ENCODE measurements around the gene KIAA0319L. TPM values are rescaled to one million over a fixed set of nuclear protein-coding genes. Genes with fewer than 3 reads are reported as not detected.
"Not testable (repeated sequence)": the region's sequence is repeated elsewhere in the genome, so short reads cannot be mapped to it uniquely, and the experiment has no call there.

The KIAA0319L gene
- total and polyA plus RNA-seq, 2 experiments from 2014 or later = 27.2 to 75.1 TPM

GRCh38 chr1:35585281-35585680 is 28.1 kb upstream of the KIAA0319L start (continued):
- TF ChIP-seq ZNF462 (CRISPR knock-in tag; IDR thresholded peaks at IDR 0.05) = no peak

GRCh38 chr1:35581621-35582020 is 24.4 kb upstream of the KIAA0319L start:
- not testable (repeated sequence) for H3K79me2 ChIP-seq (replicated peaks; ENCODE audit: insufficient read depth); H4K20me1 ChIP-seq (replicated peaks; ENCODE audit: insufficient read depth); ATAC-seq; H3K36me3 Mint-ChIP-seq (ENCODE audit: low read depth); H3K4me3 Mint-ChIP-seq; H3K27ac ChIP-seq (ENCODE audit: low read depth); H3K36me3 ChIP-seq (ENCODE audit: insufficient read depth); H3K27ac Mint-ChIP-seq; H2AFZ ChIP-seq; H3K4me3 ChIP-seq; H3K9me3 Mint-ChIP-seq; H3K4me1 Mint-ChIP-seq; H3K4me2 ChIP-seq; H3F3A ChIP-seq (replicated peaks; ENCODE audit: low read depth); H3K9me2 ChIP-seq (ENCODE audit: insufficient read depth); DNase-seq (ENCODE audit: low spot score)
- peaks cover 10% of the 10 kb centered on the region for H3K4me1 ChIP-seq (ENCODE audit: insufficient read depth)
- peaks cover 37% of the 10 kb centered on the region for H3K27me3 Mint-ChIP-seq (ENCODE audit: insufficient read depth, low read depth, poor library complexity)
- peaks cover 35% of the 10 kb centered on the region for H3K27me3 ChIP-seq (ENCODE audit: insufficient read depth)

GRCh38 chr1:35580949-35581388 is 23.8 kb upstream of the KIAA0319L start:
- 0 out of 2 replicates have a peak, but pooled peaks cover 2% of the 10 kb centered on the region for H4K20me1 ChIP-seq (replicated peaks; ENCODE audit: insufficient read depth)
- no peak for ATAC-seq
- H3F3A ChIP-seq (replicated peaks; ENCODE audit: low read depth) = peaks cover 11% of the 10 kb centered on the region
- no peak overlapping the region for H3K4me2 ChIP-seq
- H3K79me2 ChIP-seq (replicated peaks; ENCODE audit: insufficient read depth) = no peaks in the 10 kb centered on the region
- Mint-ChIP-seq H3K27ac (no peak overlapping the region), H3K4me3 (no peak overlapping the region), H3K9me3 (no peaks in the 10 kb centered on the region), H3K4me1 (peaks cover 15% of the 10 kb centered on the region), H3K36me3 (ENCODE audit: low read depth) (no peaks in the 10 kb centered on the region), H3K27me3 (ENCODE audit: insufficient read depth, low read depth, poor library complexity) (peaks cover 40% of the 10 kb centered on the region)
- H3K27me3 ChIP-seq (ENCODE audit: insufficient read depth) = peaks cover 42% of the 10 kb centered on the region
- H3K4me3 ChIP-seq = no peak overlapping the region
- H3K9me2 ChIP-seq (ENCODE audit: insufficient read depth) = no peaks in the 10 kb centered on the region
- DNase-seq (ENCODE audit: low spot score) = no peak
- no peak for TF ChIP-seq ZNF331 (CRISPR knock-in tag; IDR thresholded peaks at IDR 0.05; ENCODE audit: low read depth)
- no peak for TF ChIP-seq ETS1 (IDR thresholded peaks at IDR 0.05)
- no peak for TF ChIP-seq CREB1 (CRISPR knock-in tag; IDR thresholded peaks at IDR 0.05; ENCODE audit: low read depth)
- TF ChIP-seq JUNB (IDR thresholded peaks at IDR 0.05; ENCODE audit: unreplicated experiment) = no peak
- no peak for TF ChIP-seq NANOG (IDR thresholded peaks at IDR 0.05; ENCODE audit: borderline replicate concordance)
- H3K36me3 ChIP-seq (ENCODE audit: insufficient read depth) = no peaks in the 10 kb centered on the region
- H3K4me1 ChIP-seq (ENCODE audit: insufficient read depth) = peaks cover 17% of the 10 kb centered on the region
- H3K27ac ChIP-seq (ENCODE audit: low read depth) = no peak overlapping the region
- H2AFZ ChIP-seq = no peak overlapping the region

All from GM23338 (cell line).